DLD1 (cell line): Measurements from ENCODE around the gene MTCP1.

Experiments
- in situ Hi-C: cut with HindIII; loops from 2 replicates; pipeline ENCODE4 v1.10.0; 2017; ENCODE audit warnings: low sequenced_read_pairs

MTCP1 gene

DNA sequence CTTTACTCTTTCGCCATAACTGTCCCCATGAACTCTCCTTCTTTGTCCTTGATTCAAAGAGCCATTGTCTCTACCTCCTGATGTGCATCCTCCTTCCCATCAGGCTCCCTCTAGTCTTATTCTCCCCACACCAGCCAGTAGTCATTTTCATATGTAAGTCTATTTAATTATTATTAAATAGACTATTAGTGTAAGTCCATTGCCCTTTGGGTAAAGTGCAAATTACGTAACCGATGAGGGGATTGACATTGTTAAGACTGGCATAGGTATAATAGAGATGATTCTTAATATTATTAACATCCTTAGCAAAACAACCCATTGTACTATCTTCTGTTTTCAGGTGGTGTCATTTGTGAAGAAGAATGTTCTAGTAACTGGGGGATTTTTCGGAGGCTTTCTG is 16.7 kb downstream of the MTCP1 start:
- in situ Hi-C loops = no loop called here

DNA sequence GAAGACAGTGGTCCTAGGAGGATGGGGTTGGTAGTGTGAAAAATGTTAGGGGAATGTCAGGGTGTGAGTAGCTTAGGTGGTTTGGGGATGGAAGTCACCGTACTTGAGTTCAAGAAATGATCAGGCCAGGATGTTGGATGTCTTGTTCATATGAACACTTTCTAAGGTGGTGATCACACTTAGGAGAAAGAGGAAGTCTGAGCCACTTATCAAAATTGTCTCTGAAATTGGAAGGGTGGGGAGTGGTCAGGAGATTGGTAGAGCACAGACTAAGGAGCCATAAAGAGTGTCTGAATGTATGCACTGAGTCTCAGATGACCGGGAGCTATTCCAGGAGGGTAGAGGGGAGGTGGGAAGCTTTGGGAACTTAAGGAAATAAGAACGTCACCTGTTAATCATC is 17.3 kb downstream of the MTCP1 start:
- in situ Hi-C loops = no loop called here

- in situ Hi-C loops = no loop called here
These were observed 18.0 kb downstream of the MTCP1 start for GRCh38 chrX:155052738-155053498.

- in situ Hi-C loops = no loop called here
These were observed 21.8 kb downstream of the MTCP1 start for GRCh38 chrX:155048977-155049619.

DNA sequence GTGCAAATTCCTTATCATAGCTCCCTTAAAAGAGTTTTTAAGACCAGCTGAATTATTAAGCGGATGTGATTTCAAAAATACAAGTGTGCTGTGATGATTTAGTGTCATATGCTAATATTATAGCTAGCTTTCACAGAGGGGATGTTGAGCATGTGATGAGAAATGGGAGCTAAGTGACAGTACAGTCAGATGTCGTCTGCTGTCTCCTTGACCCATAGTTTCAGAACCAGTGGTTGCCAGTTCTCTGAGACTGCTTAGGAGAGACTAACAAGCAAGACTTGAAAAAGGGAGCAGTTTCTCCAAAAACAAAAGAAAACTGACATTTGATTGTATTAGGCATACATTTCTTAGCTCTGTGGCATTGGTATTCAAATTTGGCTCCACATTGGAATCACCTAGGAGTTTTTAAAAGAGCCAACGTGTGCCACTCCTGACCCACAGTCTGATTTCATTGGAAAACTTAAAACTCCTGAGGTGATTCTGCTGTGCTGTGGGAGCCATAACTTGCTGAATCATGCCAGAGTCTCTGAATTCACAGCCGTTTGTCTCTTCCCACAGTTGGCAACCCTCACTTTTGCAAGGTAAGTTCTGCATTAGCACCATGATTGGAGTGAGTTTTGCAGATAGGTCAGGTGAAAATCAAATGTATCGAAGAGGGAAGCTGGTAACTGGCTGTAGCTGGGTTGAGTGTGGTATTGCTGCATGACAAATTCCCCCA is 24.0 kb downstream of the MTCP1 start:
- in situ Hi-C loops = no loop called here

DNA sequence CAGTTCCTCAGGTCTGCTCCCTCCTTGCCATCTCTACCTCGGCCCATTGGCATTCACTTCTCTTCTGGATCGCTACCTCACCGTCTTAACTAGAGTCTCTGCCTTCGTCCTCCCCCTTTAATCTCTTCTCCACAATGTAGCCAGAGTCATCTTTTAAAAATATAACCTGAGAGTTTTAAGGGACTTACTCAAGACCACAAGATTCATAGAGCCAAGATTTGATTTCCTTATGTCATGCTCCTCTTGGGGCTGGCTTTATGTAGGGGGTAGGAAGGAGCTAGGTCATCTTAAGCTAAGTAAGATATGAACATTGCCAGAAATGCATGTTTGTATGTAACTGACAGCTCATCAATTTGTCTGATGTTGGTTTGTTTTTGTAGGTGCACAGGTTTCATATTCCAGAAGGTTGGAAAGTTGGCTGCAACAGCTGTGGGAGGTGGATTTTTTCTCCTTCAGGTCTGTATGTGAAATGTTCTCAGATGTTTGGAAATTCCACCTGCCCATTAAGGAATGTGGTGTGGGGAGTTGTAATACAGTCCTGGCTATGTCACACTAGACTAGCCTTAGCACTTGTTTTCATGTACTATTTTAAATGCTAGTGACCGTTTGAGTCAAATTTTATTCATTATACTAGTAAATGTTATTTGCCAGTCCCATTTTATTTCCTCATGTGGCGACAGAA is 24.7 kb downstream of the MTCP1 start:
- in situ Hi-C loops = no loop called here

- in situ Hi-C loops = no loop called here
These were observed 35.2 kb downstream of the MTCP1 start for GRCh38 chrX:155035688-155036087.

DNA sequence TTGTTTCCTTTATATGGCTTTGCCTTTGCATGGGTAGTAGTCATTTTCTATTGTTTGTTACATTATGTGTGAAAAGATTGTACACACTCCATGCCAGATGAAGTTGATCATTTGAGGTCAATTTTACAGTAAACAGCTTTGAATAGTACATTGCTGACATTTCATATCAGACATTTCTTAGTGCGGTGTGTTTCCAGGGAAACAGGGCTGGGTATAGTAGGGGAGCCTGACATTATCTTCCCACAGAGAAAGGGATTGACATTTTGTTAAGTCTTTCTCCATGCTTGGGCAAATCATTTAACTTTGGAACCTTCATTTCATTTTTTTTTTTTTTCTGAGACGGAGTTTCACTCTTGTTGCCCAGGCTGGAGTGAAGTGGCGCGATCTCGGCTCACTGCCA is 39.3 kb downstream of the MTCP1 start:
- in situ Hi-C loops = no loop called here

- in situ Hi-C loops = no loop called here
These were observed 42.1 kb downstream of the MTCP1 start for GRCh38 chrX:155028877-155029291.

GRCh38 chrX:155028129-155028528 is 42.8 kb downstream of the MTCP1 start:
- in situ Hi-C loops = no loop called here

DNA sequence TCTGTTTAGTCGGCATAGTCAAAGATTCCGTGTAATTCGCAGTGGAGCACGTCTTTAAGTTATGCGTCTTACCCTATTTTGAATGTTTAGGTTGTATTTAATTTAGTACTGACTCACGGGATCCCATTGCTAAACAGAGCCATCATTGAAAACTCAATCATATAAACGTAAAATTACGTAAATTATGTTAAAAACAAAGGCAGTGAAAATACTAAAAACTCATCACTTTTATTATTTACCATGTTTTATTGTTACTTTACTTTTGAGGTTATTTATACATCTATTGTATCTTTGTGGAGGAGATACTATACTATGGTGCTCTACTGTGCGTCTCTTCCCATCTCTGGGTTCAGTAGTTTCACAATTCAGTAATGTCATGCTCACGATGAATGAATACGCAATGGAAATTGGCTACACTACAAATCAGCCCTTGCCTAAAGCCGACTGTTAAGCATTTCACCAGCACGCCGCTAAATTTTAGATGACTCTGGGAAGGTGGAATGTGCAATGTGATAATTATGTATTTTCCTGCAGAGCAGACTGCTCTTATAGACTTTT is 43.3 kb downstream of the MTCP1 start:
- in situ Hi-C loops = no loop called here

- in situ Hi-C loops = no loop called here
These were observed 44.0 kb downstream of the MTCP1 start, which contains the start of gene FUNDC2 for GRCh38 chrX:155026727-155027508. TSS of gene FUNDC2 (plus strand) at chrX:155026844. CDS start at chrX:155026939, 95 bp downstream.

- in situ Hi-C loops = no loop called here
These were observed 44.6 kb downstream of the MTCP1 start for GRCh38 chrX:155026420-155026726.

DNA sequence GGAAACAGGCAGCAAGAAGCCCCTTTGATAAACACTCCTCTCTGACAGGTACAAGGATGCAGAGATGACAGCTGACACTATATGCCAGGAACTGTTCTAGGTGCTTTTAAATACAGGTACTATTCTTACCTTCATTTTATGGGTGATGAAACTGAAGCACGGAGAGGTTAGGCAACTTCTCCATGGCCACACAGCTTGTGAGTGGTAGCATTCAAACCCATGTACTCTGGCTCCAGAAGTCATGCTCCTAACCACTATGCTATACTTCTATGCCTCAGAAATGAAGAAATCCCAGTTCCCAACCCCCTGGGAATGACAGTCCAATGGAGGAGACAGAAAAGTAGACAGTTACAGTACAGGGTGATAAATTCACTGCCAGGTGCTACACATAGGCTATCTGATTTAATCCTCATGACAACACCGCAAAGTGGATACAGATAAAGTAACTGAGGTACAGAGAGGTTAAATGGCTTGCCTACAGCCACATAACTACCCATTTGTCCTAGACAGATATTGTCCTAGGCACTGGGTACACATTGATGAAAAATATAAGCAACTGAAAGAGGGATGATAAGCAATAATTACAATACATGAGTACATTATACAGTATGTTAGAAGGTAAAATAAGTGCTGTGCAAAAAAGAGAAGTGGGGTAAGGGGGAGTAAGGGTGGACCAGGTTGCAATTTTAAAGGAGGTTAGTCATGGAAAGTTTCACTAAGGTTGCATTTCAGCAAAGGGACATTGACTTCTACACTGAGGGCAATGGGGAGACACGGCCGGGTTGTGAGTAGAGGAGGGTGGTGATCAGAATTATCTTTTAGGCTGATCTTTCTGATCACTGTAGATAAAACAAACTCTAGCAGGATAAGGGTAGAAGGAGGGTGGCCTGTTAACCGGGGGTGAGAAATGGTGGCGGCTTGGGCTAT is 46.8 kb downstream of the MTCP1 start:
- in situ Hi-C loops = no loop called here

DNA sequence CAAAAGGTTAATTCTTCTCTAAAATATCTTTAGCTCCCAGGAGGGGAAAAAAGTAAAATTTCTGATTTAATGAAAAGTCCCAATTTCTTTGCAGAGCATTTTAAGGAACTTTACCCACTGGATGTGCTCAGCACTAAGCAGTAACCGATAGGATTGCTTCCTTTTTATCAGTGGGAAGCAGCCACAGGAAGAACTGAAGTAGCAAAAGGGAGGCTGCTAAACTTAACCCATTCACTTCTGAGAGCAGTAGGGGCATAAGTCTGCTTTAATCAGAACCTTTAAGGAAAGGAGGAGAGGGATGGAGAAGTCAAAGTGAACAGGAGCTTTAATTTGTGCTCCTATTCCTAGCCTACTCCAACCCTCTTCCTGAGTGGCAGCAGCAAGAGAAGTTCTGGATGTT is 48.4 kb downstream of the MTCP1 start, which contains the start of gene F8:
Gene F8 (minus strand): TSS at position 139 of the 400 bp plus-strand sequence. CDS start 171 bp downstream, outside the sequence.
- in situ Hi-C loops = no loop called here

DNA sequence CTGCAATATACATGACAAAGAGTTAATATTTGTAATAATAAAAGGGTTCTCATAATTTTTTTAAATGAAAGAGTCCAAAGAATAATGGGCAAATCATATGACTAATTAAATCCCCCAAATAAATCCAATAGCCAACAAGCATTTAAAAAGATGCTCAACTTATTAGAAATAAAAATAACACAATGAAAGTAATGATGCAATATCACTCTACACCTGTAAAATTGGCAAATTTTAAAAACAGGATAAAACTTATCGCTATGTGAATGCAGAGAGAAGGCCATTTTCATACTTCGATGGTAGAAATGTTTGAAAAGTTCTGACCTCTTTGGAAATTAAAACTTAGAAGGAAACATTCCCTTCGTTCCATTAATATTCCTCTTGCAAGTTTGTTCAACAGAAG is 50.3 kb downstream of the MTCP1 start:
- in situ Hi-C loops = no loop called here
